ENCODE data around the gene RDX. TPM values are rescaled to one million over a fixed set of nuclear protein-coding genes. Genes with fewer than 3 reads are reported as not detected.

The RDX gene
- total RNA-seq, 2 experiments from 2014 or later: 23.7 to 25.5 TPM

GRCh38 chr11:110253525-110253924, 42.9 kb downstream of the RDX start:
- Histone ChIP-seq H3K4me3 (ENCODE audit: low read depth, low read length, poor library complexity, severe bottlenecking) (no peak overlapping the region), H3K9me3 (ENCODE audit: low read length) (no peaks in the 10 kb centered on the region), H2AFZ (ENCODE audit: low read length) (no peak overlapping the region), H3K4me2 (ENCODE audit: low read length) (no peak overlapping the region), H3K27ac (ENCODE audit: low read depth, low read length, poor library complexity, severe bottlenecking) (no peak overlapping the region), H3K4me1 (ENCODE audit: insufficient read depth, low read length, poor library complexity, severe bottlenecking) (no peaks in the 10 kb centered on the region), H4K20me1 (ENCODE audit: insufficient read depth, low read length) (no peaks in the 10 kb centered on the region), H3K36me3 (ENCODE audit: insufficient read depth, low read length) (peaks cover 27% of the 10 kb centered on the region), H3K9me2 (ENCODE audit: insufficient read depth, low read length) (no peaks in the 10 kb centered on the region), H3K79me2 (ENCODE audit: insufficient read depth, low read depth, low read length) (no peaks in the 10 kb centered on the region)
- ChIA-PET CTCF (ENCODE audit: unreplicated experiment) (no interaction called here), POLR2A (interaction anchor here (1.3 kb wide), 1 partner anchor 25 kb away, joined by 3 read pairs; no protein-coding TSS in a partner anchor)
- TF ChIP-seq CTCF (conservative IDR thresholded peaks at IDR 0.05; ENCODE audit: low read length): no peak
- TF ChIP-seq EZH2phosphoT487 (IDR thresholded peaks at IDR 0.05; ENCODE audit: borderline replicate concordance, low read depth, low read length): no peak
- intact Hi-C loops (cut with micrococcal nuclease; ENCODE audit: unreplicated experiment): no loop called here
- no TSS peak for BruUV-seq (replicated peaks)
- no peak for DNase-seq (ENCODE audit: low spot score)

- POLR2A ChIA-PET: interaction anchor here (1.0 kb wide), 1 partner anchor 64 kb away, joined by 5 read pairs; no protein-coding TSS in a partner anchor
- H3K4me3 ChIP-seq (ENCODE audit: low read depth, low read length, poor library complexity, severe bottlenecking): no peak overlapping the region
Measured at GRCh38 chr11:110251836-110252235, 44.6 kb downstream of the RDX start.

More at GRCh38 chr11:110251836-110252235, 44.6 kb downstream of the RDX start:
- intact Hi-C loops (cut with micrococcal nuclease; ENCODE audit: unreplicated experiment): no loop called here
- Histone ChIP-seq H3K36me3 (ENCODE audit: insufficient read depth, low read length) (peaks cover 26% of the 10 kb centered on the region; the same call in 1 of the 2 replicates), H3K9me3 (ENCODE audit: low read length) (no peaks in the 10 kb centered on the region), H4K20me1 (ENCODE audit: insufficient read depth, low read length) (no peaks in the 10 kb centered on the region), H3K4me1 (ENCODE audit: insufficient read depth, low read length, poor library complexity, severe bottlenecking) (no peaks in the 10 kb centered on the region), H3K4me2 (ENCODE audit: low read length) (no peak overlapping the region), H3K9me2 (ENCODE audit: insufficient read depth, low read length) (no peaks in the 10 kb centered on the region), H3K79me2 (ENCODE audit: insufficient read depth, low read depth, low read length) (no peaks in the 10 kb centered on the region), H2AFZ (ENCODE audit: low read length) (no peak overlapping the region), H3K27ac (ENCODE audit: low read depth, low read length, poor library complexity, severe bottlenecking) (no peak overlapping the region)
- no peak for DNase-seq (ENCODE audit: low spot score)
- TF ChIP-seq EZH2phosphoT487 (IDR thresholded peaks at IDR 0.05; ENCODE audit: borderline replicate concordance, low read depth, low read length): no peak
- TF ChIP-seq CTCF (conservative IDR thresholded peaks at IDR 0.05; ENCODE audit: low read length): no peak
- no TSS peak for BruUV-seq (replicated peaks)
- CTCF ChIA-PET (ENCODE audit: unreplicated experiment): no interaction called here

Measured in OCI-LY7 (cell line).